GM21526 (cell line): ENCODE measurements around the gene CHD5.

ENCODE experiments used
- ATAC-seq: cut with Tn5 transposase; IDR thresholded peaks from one replicate; pipeline ENCODE4 v1.9.1; 2021; ENCODE audit warnings: moderate library complexity; ENCODE audit not compliant: unreplicated experiment, low FRiP score

The CHD5 gene

GRCh38 chr1:6177681-6178380, 2.3 kb downstream of the CHD5 start:
- no peak for ATAC-seq

GRCh38 chr1:6176779-6177178, 3.3 kb downstream of the CHD5 start:
- no peak for ATAC-seq

GRCh38 chr1:6175411-6175828, 4.7 kb downstream of the CHD5 start:
- ATAC-seq, result no peak

- ATAC-seq, result no peak
Observed at GRCh38 chr1:6174621-6175410, 5.3 kb downstream of the CHD5 start.

- no peak for ATAC-seq
Observed at GRCh38 chr1:6172549-6172948, 7.6 kb downstream of the CHD5 start.

- no peak for ATAC-seq
Observed at GRCh38 chr1:6171548-6172124, 8.5 kb downstream of the CHD5 start.

GRCh38 chr1:6170742-6171201, 9.3 kb downstream of the CHD5 start:
- ATAC-seq, result no peak

- no peak for ATAC-seq
Observed at GRCh38 chr1:6170116-6170741, 9.9 kb downstream of the CHD5 start.

GRCh38 chr1:6168947-6169586, 11.1 kb downstream of the CHD5 start:
- no peak for ATAC-seq

- ATAC-seq, result no peak
Observed at GRCh38 chr1:6167391-6168303, 12.5 kb downstream of the CHD5 start.

- ATAC-seq, result no peak
Observed at GRCh38 chr1:6166655-6167390, 13.3 kb downstream of the CHD5 start.

- no peak for ATAC-seq
Observed at GRCh38 chr1:6166221-6166620, 13.9 kb downstream of the CHD5 start.

GRCh38 chr1:6165441-6165985, 14.6 kb downstream of the CHD5 start:
- ATAC-seq, result no peak

GRCh38 chr1:6165027-6165426, 15.1 kb downstream of the CHD5 start:
- no peak for ATAC-seq

GRCh38 chr1:6163973-6164617, 16.0 kb downstream of the CHD5 start:
- ATAC-seq, result no peak

GRCh38 chr1:6163191-6163972, 16.7 kb downstream of the CHD5 start:
- ATAC-seq, result no peak

GRCh38 chr1:6162773-6163172, 17.3 kb downstream of the CHD5 start:
- ATAC-seq, result no peak
